Activated CD4-positive, alpha-beta T cell treated with anti-CD3 and anti-CD28 coated beads for 48 hours (primary cell): ENCODE measurements around the gene DDX49.
A peak's percentile ranks its signal among the peaks of the same experiment; 100 is the strongest.

Source experiments
- DNase-seq: peaks from one replicate; pipeline ENCODE4 v3.0.0-alpha.2; 2020

DDX49 gene, protein sequence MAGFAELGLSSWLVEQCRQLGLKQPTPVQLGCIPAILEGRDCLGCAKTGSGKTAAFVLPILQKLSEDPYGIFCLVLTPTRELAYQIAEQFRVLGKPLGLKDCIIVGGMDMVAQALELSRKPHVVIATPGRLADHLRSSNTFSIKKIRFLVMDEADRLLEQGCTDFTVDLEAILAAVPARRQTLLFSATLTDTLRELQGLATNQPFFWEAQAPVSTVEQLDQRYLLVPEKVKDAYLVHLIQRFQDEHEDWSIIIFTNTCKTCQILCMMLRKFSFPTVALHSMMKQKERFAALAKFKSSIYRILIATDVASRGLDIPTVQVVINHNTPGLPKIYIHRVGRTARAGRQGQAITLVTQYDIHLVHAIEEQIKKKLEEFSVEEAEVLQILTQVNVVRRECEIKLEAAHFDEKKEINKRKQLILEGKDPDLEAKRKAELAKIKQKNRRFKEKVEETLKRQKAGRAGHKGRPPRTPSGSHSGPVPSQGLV

DNA sequence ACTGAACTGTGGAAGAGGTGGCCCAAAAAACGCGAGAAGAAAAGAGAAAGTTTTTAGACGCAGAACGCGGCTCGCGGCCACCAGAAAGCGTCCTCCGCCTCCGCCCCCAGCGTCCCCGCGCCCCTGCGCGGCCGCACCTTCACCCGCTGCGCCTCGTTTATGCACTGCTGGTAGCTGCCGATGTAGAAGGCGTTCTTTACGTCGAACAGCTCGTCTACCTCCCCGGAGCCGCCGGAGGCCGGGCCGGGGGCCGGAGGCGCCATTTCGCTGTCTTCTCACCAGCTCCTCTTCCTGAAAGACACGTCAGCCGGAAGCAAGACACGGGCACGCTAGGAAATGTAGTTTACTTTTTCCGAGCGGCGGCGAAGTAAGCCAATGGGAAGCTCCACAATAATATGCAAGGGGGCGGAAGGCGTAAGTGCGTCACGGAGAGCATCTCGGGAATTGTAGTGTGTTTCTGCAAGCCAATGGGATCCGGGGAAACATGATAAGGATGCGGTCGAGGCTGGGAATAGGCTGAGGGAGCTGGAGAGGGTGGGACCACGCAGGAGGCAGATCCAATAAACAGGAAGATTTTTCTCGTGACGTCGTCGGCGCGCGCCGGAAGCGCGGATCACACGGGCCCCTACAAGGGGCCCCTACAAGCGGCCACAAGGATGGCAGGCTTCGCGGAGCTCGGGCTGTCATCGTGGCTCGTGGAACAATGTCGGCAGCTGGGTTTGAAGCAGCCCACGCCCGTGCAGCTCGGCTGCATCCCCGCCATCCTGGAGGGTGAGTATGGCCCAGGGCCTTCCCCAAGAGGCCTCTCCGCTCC is at the start of gene DDX49, which contains the start of gene COPE:
Gene DDX49 (plus strand): TSS at position 630 of the 814 bp plus-strand sequence. CDS start 27 bp downstream, at position 657.
Gene COPE (minus strand): TSS at position 302 of the 814 bp plus-strand sequence. CDS start 39 bp downstream, at position 263.
- DNase-seq: peak; percentile 99

DNA sequence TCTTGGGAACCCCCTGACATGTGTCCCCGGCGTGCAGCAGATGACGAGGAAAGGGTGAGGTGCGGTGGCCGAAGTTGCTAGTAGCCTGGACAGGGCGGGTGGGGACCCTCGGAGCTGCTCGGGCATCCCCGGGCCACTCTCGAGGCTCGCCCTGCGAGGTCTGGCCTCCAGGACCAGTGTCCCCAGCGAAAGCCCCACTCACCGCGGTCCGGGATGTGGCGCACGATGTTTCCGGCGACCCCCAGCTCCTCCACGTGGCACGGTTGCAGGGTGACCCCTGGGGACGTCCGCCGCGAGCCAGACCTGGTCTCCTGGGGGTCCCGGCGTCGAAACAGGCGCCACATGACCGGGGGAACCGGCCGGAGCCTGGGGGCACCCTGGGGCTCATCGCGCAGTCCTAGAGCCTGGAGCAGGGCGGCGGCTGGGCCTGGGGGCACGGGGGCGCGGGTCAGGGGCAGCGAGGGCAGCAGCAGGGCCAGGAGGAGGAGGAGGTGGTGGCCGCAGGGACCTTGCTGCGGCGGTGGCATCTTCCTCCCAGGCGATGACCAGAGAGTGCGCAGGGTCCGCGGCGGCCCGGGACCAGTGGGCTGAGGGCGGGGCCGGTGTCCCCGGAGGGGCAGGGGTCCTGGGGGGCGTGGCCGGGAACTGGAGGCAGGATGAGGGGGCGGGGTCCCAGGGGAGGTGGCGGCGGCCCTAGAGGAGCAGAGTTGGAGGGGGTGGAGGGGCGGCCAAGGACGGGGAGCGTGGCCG is 49.6 kb upstream of the DDX49 start:
- no peak for DNase-seq

DNA sequence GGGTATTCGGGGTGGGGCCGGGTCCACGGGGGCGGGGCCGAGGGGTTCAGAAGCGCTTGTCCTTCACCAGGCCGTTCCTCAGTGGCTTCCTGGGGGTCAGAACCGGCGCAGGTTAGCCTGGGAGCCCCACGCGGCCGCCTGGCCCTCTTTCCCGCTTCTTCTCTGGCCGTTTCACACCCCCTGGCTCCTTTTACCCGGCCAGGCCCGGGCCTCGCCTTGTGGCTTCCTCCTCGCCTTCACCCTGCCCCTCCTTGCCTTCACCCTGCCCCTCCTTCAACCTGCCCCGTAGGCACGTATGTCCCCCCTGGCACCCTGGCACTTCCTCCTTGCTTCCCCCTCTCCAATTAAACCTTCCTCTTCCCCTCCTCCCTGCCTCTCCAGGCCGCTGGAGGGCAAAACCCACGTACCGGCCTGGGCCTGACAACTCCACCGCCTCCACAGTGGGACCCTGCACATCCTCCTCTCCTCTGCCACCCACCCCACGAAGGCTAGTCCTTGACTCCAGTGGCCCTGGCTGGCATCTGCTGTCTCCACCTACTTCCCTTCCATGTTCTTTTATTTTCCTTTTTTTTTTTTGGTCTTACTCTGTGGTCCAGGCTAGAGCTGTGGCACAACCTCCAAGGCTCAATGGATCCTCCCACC is 48.9 kb upstream of the DDX49 start:
- DNase-seq: no peak

DNA sequence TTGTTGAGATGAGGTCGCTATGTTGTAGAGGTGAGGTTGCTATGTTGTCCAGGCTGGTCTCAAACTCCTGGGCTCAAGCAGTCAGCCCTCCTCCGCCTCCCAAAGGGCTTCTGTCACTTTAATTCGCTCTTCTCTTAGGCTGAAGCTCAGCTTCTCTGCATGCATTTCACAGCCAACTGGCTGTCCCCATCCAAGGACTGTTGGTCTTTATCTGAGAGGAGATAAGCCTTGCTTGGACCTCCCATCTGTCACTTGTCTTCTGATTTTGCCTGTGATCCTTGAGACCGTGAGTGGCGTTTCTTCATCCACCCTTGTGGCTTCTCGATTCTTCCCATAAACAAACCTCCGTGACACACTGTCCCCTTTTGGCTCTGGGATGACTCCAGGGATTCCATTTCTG is 48.0 kb upstream of the DDX49 start:
- no peak for DNase-seq

DNA sequence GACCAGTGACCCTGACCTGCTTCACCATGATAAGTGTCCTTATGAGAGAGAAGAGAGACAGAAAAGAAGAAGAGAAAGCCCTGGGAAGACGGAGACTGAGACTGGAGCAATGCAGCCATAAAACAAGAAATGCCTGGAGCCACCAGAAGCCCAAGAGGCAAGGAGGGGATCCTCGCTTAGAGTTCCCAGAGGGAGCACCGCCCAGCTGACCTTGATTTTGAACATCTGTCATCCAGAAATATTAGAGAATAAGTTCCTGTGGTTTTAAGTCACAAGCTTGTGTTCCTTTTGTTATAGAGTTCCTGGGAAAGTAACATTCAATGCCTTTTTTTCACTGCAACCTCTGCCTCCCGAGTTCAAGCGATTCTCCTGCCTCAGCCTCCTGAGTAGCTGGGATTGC is 43.8 kb upstream of the DDX49 start:
- no peak for DNase-seq

DNA sequence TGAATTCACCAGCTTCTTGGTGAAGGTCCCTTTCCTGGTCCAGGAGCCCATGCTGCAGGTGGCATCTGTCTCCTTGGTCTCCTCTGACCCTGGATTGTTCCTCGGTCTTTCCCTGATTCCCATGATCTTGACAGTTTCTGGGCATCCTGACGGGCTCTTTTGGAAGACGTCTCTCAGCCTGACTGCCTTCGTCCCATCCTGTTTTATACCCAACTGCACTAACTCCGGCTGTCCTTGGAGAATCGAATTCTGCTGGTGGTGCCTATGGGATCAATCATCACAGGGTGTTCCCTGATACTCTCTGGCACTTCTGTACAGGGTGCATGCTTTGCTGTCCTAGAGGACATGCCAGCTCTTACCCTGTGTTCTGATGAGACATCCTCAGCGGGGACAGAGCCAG is 42.6 kb upstream of the DDX49 start:
- no peak for DNase-seq

DNA sequence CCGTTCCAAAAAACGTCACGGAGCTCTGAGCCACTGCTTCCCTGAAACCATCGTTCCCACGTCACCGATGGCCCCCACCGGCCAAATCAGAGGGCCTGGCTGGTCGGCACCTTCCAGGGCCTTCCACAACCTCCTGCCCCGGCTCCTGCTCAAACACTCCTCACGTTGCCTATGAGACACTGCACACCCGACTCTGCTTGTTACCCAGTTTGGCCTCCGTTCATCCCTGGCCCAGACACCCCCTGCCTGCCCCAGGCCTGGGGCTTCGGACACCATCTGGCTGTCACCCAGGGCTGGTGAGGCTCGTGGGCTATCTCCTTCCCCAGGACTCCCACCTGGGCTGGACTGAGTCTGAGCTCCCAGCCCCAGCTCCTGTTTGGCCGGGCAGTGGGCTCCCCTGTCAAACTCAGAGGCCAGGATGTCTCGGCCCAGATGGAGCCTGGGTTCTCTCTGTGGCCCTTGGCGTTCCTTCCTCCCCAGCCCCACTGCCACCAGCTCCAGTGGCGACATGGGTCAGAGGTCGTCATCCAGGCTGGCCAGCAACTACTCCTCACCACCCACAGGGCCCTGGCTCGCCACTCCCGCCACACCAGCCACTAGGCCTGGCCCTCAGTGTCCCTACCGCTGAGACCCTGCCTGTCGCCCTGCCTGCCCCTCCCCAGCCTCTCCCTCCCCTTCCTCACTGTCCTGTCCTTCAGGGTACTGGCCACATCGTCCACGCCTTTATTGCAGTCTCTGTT is 41.3 kb upstream of the DDX49 start:
- DNase-seq: no peak

DNA sequence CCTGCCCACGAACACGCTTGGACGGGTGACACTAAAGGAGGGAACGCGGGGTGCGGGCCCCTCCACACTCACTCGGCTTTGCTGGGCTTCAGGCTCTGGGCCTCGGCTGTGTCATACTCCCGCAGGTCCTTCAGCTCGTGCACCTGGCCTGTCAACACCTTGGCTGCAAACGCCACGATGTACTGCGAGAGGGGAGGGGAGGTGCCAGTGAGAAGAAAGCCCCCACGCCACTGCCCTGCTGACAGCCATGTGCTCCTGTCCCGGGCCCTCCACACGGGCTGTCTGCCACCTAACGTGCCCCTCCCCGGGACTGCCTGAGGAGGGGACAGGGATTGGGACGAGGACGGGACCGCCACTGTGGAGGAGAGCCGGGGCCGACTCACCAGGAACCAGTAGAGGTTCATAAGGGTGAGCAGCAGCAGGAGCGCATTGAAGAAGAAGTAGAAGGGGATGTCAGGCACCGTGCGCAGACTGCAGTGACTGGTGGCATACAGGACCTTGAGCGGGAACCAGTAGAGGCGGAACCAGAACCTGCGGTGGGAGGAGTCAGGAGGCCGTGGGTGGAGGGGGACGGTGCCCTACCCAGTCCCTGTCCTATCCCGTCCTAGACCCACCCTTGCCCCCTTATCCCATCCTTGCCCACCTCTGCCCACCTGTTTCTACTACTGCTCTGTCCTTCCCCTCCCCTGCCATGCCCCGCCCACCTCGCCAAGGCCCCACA is 40.5 kb upstream of the DDX49 start:
- DNase-seq: no peak

DNA sequence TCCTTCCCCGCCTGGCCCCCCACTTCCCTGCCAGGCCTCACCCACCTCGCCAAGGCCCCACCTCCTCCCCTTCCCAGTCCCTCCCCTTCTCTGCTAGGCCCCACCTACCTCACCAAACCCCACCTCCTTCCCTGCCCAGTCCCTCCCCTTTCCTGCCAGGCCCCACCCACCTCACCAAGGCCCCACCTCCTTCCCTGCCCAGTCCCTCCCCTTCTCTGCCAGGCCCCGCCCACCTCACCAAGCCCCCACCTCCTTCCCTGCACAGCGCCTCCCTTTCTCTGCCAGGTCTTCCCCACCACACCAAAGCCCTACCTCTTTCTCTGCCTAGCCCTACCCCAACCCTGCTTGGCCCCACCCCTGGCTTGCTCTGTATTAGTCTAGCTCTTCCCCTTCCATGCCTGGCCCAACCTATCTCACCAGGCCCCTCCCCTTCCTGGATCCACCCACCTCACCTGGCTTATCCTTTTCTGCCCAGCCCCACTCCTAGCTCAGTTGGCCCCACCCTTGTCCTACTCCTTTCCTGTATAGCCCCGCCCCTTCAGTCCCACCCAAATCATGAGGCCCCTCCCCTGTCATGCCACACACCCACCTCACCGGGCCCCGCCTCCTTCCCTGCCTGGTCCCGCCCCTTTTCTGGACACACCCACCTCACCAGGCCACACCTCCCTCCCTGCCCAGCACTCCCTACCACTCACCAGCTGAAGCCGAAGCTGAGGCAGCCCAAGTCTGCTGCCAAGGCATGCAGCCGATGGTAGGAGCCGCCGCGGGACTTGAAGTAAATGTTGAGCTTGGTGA is 39.7 kb upstream of the DDX49 start:
- DNase-seq: peak; percentile 64

DNA sequence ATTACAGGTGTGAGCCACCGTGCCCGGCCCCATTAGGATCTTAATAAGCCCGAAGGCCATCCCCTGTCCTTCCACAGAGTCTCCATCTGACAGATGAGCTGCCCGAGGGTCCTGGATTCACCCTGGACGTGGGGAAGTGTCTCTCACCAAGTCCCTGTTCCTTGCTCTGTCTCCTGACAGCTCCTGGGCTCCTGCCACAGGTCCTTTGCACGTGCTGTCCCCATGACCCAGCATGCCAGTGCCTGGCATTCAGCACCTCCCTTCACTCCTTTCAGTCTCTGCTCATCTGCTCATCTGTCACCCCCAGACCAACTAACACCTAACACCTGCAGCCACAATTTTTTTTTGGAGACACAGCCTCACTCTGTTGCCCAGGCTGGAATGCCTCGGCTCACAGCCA is 38.0 kb upstream of the DDX49 start:
- DNase-seq: no peak

DNA sequence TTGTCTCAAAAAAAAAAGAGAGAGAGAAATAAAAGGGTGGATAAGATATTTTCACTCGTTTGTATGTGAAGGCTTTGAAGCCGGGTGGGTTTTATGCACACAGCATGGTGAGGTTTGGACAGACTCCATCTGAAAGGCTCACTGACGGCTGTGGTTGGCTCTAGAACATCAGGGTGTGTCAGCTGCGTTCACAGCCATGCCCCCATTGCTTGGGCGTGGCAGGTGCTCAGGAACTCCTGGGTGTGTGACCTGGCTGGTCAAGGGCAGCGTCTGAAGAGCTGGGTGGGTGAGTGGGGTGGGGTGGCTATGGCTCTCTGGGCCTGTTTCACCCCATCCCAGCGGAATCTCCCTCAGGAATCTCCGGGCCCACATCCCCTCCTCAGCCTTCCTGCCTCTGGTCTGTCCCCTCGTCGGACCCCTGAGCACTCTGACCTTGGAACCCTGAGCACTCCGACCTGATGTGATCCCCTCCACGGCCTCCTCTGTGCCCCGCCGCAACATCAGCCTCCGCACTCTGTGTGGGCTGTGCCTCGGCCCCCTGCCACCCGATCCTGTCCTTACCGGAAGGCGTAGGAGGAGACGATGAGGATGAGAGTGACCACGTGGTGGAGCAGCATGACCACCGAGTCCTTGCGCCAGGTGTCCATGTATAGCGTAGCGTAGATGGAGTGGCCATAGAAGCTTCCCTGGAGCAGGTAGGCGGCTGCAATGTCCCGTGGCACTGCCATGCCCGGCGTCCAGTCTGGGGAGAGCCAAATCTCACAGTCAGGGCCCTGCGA is 35.8 kb upstream of the DDX49 start:
- DNase-seq: no peak

DNA sequence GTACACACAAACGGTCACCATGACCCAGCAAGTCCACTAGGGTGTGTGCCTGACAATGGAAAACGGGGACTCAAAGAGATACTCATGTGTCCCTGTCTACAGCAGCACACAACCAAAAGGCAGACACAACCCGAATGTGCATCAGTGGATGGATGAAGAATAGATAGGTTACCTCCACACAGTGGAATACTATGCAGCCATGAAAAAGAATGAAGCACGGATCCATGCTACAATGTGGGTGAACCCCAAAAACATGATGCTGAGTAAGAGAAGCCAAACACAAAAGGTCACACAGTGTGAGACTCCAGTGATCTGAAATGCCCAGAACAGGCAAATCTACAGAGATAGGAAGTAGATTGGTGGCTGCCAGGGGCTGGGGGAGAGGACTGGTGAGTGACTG is 32.5 kb upstream of the DDX49 start:
- no peak for DNase-seq

DNA sequence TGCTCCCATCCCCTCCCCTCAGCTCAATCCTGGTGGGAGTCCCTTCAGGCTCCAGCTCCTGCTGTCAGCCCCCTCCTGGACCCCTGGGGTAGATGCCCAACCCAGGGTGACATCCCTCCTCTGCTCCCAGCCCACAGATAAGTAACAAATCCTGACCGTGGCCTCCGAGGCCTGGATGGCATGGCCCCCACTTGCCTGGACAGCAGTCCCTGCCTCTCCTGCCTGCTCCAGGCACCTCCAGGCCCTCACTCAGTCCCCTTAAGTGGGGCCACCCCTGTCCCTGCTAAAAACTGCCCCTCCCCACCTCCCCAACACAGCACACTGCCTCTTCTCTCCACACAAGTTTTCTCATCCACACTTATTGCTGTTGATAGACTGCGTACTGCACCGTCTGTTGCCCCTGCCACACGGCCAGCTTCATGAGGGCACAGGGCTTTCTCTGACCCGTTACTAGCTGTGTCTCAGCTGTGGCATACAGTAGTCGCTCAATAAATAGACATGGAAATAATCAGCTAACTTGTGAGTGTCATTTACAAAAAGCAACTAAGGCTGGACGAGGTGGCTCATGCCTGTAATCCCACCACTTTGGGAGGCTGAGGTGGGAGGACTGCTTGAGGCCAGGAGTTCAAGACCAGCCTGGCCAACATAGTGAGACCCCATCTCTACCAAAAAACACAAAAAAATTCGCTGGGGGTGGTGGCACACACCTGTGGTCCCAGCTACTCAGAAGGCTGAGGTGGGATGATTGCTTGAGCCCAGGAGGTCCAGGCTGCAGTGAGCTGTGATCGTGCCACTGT is 29.4 kb upstream of the DDX49 start:
- DNase-seq: no peak

DNA sequence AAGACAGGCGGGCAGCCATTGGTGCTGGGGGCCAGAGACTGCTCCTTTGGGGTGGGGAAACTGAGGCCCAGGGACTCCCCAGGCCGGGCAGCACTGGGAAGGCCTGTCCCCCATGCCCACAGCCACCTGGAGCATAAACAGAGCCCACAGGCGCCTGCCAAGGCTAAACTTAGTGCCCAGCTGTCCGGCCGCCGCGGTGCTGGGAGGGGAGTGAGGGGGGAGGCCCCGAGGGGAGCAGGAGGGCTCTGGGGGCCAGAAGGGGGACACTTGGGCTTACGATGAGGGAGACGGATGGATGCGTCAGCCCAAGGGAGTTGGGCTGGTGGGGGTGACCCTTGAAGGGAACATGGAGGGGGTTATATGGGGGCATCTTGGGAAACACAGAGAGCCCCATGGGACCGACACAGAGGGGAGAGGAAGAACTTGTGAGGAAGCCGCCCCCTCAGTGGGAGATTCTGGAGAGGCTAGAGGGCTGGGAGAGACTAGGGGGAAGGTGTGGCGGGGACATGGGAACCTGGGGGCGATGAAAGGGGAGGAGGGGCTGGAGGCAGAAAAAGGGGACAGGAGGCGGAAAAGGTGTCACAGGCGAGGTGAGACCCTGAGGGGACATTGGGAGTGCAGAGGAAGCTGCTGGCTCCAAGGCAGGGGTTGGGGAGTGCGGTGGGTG is 25.8 kb upstream of the DDX49 start:
- DNase-seq: no peak

DNA sequence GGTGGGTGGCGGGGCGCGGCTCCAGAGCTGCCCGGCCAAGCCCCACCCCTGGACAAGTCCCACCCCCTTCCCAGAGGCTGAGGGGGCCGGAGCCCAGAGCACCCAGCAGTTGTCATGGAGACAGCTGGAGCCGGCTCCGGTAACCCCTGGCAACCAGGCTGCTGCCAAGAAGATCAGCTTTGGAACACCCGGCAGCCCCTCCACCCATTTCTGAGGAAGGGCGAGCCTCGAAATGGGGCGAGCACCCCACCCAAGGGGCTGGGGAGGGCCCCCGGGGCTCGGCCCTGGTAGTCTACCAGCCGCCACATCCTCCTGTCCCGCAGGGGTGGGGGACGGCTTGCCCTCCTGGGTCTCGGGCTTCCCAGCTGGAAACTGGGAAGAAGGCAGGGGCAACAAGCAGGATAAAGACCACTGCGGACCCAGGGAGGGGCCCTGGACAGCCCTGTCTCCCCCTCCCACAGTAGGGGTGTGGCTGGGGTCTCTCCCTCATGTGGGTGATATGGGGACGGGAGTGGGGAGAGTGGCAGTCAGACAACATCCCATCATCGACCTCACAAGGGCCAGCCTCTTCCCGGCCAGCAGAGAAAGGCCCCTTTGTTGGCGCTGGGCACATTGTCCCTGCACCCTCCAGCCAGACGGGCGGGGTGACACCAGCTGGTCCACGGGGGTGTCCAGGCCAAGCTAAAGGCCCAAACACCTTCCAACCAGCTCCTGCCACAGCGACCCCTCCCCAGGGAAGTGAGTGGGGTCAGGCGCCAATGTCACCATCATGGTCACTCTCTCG is 25.1 kb upstream of the DDX49 start:
- no peak for DNase-seq

DNA sequence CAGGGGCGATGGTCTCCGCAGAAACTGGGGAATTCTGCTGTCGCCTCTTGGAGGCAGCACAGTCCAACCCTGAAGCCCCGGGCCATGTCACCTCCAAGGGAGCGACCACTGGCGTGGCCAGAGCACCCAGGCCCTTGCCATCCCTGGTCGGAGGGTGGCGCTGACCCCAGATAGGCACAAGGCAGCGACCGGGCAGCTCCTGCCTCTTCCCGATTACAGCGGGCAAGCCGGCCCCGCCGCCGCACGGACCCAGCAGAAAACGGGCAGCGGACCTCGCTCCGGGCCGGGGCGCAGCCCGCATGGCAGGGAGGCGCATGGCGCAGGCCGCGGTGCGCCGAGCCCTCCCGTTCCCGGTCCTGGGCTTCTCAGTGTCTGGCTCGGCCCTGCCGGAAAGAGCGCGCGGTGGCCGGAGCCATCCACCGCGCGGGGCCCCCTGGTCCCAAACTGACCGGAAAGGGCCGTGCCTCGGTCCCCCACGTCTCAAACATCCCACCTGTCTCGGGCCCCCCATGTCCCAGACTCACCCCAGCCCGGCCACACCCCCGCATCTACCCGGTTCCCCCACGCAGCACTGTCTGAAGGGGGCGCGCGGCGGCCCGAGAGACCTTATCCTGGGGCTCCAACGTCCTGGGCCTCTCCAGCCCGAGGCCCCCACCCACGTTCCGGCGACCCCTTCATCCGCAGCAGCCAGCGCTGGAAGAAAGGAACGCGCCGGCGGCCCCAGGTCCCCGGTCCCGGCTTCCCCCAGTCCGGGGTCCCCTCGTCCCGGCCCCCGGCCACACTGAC is 24.3 kb upstream of the DDX49 start:
- DNase-seq: no peak
